Stomach (tissue), 9 donors: ENCODE measurements around the gene COL5A1. TPM values are rescaled to one million over a fixed set of nuclear protein-coding genes. Genes with fewer than 3 reads are reported as not detected.
"Not testable (repeated sequence)": the region's sequence is repeated elsewhere in the genome, so short reads cannot be mapped to it uniquely, and the experiment has no call there.

Experiments
- DNase-seq, 2 donors: peaks; one replicate each; pipeline versions ENCODE4 v3.0.0 to v3.0.0-alpha.2; 2013 to 2019
- H3K27ac ChIP-seq, 5 donors: fragments of 200-600 bp in 4 of 5; sonication (generic) in 4 of 5; one replicate each; pipeline ENCODE4 v1.5.1; 2013 to 2019; ENCODE audit warnings: mild to moderate bottlenecking in 1 of 5, moderate library complexity in 1 of 5
- H3K27me3 ChIP-seq, 3 donors: fragments of 200-600 bp; sonication (generic); one replicate each; pipeline ENCODE4 v1.5.1; 2017 to 2019; ENCODE audit warnings: mixed run types in 1 of 3
- H3K36me3 ChIP-seq, 4 donors: fragments of 200-600 bp; sonication (generic); 1 replicate in 3 of 4; 2 replicates in 1 of 4; pipeline ENCODE4 v1.5.1; 2016 to 2019
- H3K4me1 ChIP-seq, 4 donors: fragments of 200-600 bp; sonication (generic); one replicate each; pipeline ENCODE4 v1.5.1; 2016 to 2019
- H3K4me3 ChIP-seq, 4 donors: fragments of 200-600 bp; sonication (generic) in 3 of 4; one replicate each; pipeline ENCODE4 v1.5.1; 2016 to 2019; ENCODE audit warnings: mild to moderate bottlenecking in 1 of 4
- H3K9me3 ChIP-seq, 4 donors: fragments of 200-600 bp; sonication (generic); one replicate each; pipeline ENCODE4 v1.5.1; 2016 to 2019
- CTCF ChIP-seq, 7 experiments: fragments of 450-650 bp in 4 of 7; fragments of 200-600 bp in 3 of 7; sonication (generic) in 3 of 7; IDR thresholded peaks; one replicate each; pipeline ENCODE4 v1.5.1; 2016 to 2019; ENCODE audit warnings: antibody characterized with exemption in 7 of 7, control low read depth in 2 of 7, mild to moderate bottlenecking in 1 of 7
- EP300 ChIP-seq: sonication (generic); formaldehyde crosslinking; IDR thresholded peaks from one replicate; pipeline ENCODE4 v1.6.1; 2017; ENCODE audit warnings: antibody characterized with exemption
- POLR2A ChIP-seq, 4 donors: fragments of 450-650 bp; IDR thresholded peaks; one replicate each; pipeline ENCODE4 v1.6.1; 2016; ENCODE audit warnings: antibody characterized with exemption in 4 of 4, control low read depth in 2 of 4, mild to moderate bottlenecking in 1 of 4, moderate library complexity in 1 of 4
- POLR2AphosphoS5 ChIP-seq, 3 donors: sonication (generic); formaldehyde crosslinking; IDR thresholded peaks; one replicate each; pipeline ENCODE4 v1.6.1; 2016; ENCODE audit warnings: antibody characterized with exemption in 3 of 3
- WGBS, 5 donors: extraction: QIAGEN DNeasy Blood & Tissue Kit in 3 of 5; methylation state at CpG; one replicate each; pipeline versions ENCODE4 v1.1.5 to v1.1.7; 2013 to 2018; 5-methylcytosine and 5-hydroxymethylcytosine counted together
- intact Hi-C: fragments of 100-400 bp; cut with DNase I; formaldehyde crosslinking; loops from one replicate; pipeline ENCODE4 v1.15.1; 2023; ENCODE audit warnings: low total_unique reads
- polyA plus RNA-seq, 3 donors: library from polyadenylated mRNA; stranded (reverse); fragments of 200-250 nt; gene quantifications; one replicate each; pipeline ENCODE4 v1.2.3, GENCODE V29; 2013
- total RNA-seq, 5 donors: library from RNA; depleted of rRNA; stranded (reverse); fragments of >200 nt; gene quantifications; one replicate each; pipeline versions ENCODE4 v1.1.0 to v1.2.3, GENCODE V29; 2014 to 2016
- donor health status: healthy with polysubstance abuse.
- donor health status: Bipolar disorder and iron deficiency.
- donor health status: healthy.

The COL5A1 gene
- total and polyA plus RNA-seq, 8 donors = 7.3 to 205 (median 26.4) TPM

GRCh38 chr9:134710271-134710540 lies 68.6 kb downstream of the COL5A1 start:
- no peaks in the 10 kb centered on the region for H3K36me3 ChIP-seq
- H3K27ac ChIP-seq = peak overlapping the region in 3 of 5 donors; percentile 83 to 93 (median 85)
- H3K9me3 ChIP-seq = no peaks in the 10 kb centered on the region
- H3K4me1 ChIP-seq = peaks cover 25 to 73% (median 51%) of the 10 kb centered on the region in 4 donors
- TF ChIP-seq POLR2AphosphoS5 (IDR thresholded peaks at IDR 0.05) (no peak), CTCF (IDR thresholded peaks at IDR 0.05) (no peak), EP300 (no peak), POLR2A (IDR thresholded peaks at IDR 0.05) (no peak)
- no peak overlapping the region for H3K4me3 ChIP-seq
- no peak for DNase-seq
- 70 to 79% (median 75%) methylated on average over 8 of the region's 8 CpGs for WGBS, 5 donors
- H3K27me3 ChIP-seq = no peaks in the 10 kb centered on the region
- intact Hi-C loops = no loop called here

DNA sequence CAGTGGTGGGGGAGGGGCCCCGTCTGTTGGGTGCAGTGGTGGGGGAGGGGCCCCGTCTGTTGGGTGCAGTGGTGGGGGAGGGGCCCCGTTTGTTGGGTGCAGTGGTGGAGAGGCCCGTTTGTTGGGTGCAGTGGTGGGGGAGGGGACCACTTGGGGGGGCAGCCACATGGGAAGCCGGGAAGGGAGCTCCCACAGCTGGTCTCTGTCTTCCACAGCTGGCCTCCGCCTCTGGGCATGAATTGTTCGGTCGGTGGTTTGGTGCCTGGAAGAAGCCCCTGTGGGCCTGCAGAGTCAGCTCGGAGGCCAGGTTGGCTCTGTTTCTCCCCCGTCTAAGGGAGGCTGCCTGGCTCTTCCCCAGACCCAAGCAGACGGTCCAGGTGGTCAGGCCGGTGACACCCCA lies 69.3 kb downstream of the COL5A1 start:
- no peak for DNase-seq
- intact Hi-C loops = no loop called here
- Histone ChIP-seq H3K9me3 (no peaks in the 10 kb centered on the region), H3K4me1 (peaks cover 25 to 66% (median 48%) of the 10 kb centered on the region in 4 donors), H3K27ac (peak overlapping the region in 3 of 5 donors; percentile 37 to 93 (median 83)), H3K4me3 (no peak overlapping the region), H3K27me3 (no peaks in the 10 kb centered on the region), H3K36me3 (no peaks in the 10 kb centered on the region)
- no peak for TF ChIP-seq POLR2AphosphoS5 (IDR thresholded peaks at IDR 0.05)
- no peak for TF ChIP-seq POLR2A (IDR thresholded peaks at IDR 0.05)
- no peak for TF ChIP-seq CTCF (IDR thresholded peaks at IDR 0.05)
- TF ChIP-seq EP300 = no peak
- WGBS, 5 donors = 61 to 76% (median 74%) methylated on average over 7 to 12 of the region's 12 CpGs

GRCh38 chr9:134712243-134712642 lies 70.6 kb downstream of the COL5A1 start:
- no peak for TF ChIP-seq POLR2A (IDR thresholded peaks at IDR 0.05)
- TF ChIP-seq POLR2AphosphoS5 (IDR thresholded peaks at IDR 0.05) = no peak
- TF ChIP-seq CTCF (IDR thresholded peaks at IDR 0.05) = no peak
- no peak for TF ChIP-seq EP300
- H3K27me3 ChIP-seq = no peaks in the 10 kb centered on the region
- intact Hi-C loops = no loop called here
- H3K9me3 ChIP-seq = no peaks in the 10 kb centered on the region
- no peak overlapping the region for H3K4me3 ChIP-seq
- peak overlapping the region in 3 of 5 donors; percentile 42 to 93 (median 83) for H3K27ac ChIP-seq
- H3K36me3 ChIP-seq = peaks cover 0 to 8% (median 0%) of the 10 kb centered on the region in 4 donors
- DNase-seq = no peak
- peaks cover 15 to 56% (median 37%) of the 10 kb centered on the region in 4 donors for H3K4me1 ChIP-seq
- 24 to 48% (median 41%) methylated on average over 2 of the region's 2 CpGs for WGBS, 5 donors

DNA sequence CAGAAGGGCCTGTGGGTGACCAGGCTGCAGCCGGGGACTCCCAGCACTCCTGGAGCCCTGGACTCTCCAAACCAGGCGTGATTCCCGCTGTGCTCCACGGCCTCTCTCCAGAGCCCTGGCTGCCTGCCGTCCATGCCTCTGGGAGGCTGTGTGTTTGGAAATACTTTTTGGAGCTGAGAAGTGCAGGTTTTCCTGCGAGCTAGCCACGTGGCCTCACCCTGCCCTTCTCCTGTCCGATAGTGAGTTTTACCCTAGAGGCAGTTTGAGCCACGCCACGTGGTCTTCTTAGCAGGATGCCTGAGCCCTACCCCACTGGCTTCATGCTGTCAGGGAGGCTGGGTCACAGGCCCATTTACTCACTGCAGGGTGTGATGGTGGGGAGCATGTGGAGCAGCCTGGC lies 71.3 kb downstream of the COL5A1 start:
- intact Hi-C loops = no loop called here
- H3K9me3 ChIP-seq = no peaks in the 10 kb centered on the region
- no peak overlapping the region for H3K4me3 ChIP-seq
- TF ChIP-seq CTCF (IDR thresholded peaks at IDR 0.05) (no peak), POLR2AphosphoS5 (IDR thresholded peaks at IDR 0.05) (no peak), EP300 (no peak), POLR2A (IDR thresholded peaks at IDR 0.05) (no peak)
- peak overlapping the region; percentile 2 to 93 (median 42) for H3K27ac ChIP-seq
- no peak for DNase-seq
- peaks cover 8 to 56% (median 32%) of the 10 kb centered on the region in 4 donors for H3K4me1 ChIP-seq
- peaks cover 0 to 10% (median 0%) of the 10 kb centered on the region in 4 donors for H3K36me3 ChIP-seq
- WGBS, 5 donors = 50 to 72% (median 65%) methylated on average over 9 to 10 of the region's 10 CpGs
- no peaks in the 10 kb centered on the region for H3K27me3 ChIP-seq

- DNase-seq, intact Hi-C loops, H3K4me3 ChIP-seq, H3K27ac ChIP-seq, H3K9me3 ChIP-seq, H3K27me3 ChIP-seq: not testable (repeated sequence)
- peaks cover 0 to 15% (median 0%) of the 10 kb centered on the region in 4 donors for H3K36me3 ChIP-seq
- 73 to 76% (median 74%) methylated on average over 5 of the region's 5 CpGs for WGBS, 5 donors
- peaks cover 0 to 37% (median 10%) of the 10 kb centered on the region in 4 donors for H3K4me1 ChIP-seq
Measured at GRCh38 chr9:134715536-134715935, 73.9 kb downstream of the COL5A1 start.
